Measurements from ENCODE around the gene NEB.

The NEB gene

DNA sequence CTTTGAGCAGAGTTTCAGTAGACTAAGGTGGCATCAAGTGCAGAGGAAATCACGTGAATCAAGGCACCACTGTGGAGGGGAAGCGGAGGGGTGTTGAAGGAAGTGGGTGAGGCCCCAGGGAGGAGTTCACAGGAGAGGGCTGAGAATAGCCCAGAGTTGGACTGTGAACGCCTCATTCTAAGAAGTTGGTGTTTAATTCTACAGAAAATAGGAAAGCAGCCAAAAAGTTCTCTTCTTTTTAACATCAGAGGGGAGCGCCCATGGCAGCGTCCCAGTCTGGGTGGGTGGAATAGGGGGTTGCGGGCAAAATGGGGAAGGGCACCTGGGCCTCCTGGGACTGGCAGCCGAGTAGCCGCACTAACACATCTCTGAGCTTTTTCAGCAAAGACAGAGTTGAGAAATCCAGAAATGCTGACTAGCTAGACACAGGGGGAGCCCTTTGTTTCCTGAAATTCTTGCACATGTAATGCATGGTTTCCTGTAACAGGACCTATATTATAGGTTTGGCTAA lies 97.0 kb downstream of the NEB start:
- Mint-ChIP-seq H3K4me3 (peak overlapping the region; percentile 53), H3K36me3 (peaks cover 18% of the 10 kb centered on the region), H3K9me3 (peaks cover 16% of the 10 kb centered on the region), H3K27me3 (no peaks in the 10 kb centered on the region), H3K4me1 (peaks cover 62% of the 10 kb centered on the region), H3K27ac (peak overlapping the region; percentile 96)
- DNase-seq: peak; percentile 83
- CTCF ChIA-PET: interaction anchor here (0.5 to 2.7 kb wide), 3 partner anchors 15 to 388 kb away, joined by 4 to 11 read pairs (median 5); no protein-coding TSS in a partner anchor

DNA sequence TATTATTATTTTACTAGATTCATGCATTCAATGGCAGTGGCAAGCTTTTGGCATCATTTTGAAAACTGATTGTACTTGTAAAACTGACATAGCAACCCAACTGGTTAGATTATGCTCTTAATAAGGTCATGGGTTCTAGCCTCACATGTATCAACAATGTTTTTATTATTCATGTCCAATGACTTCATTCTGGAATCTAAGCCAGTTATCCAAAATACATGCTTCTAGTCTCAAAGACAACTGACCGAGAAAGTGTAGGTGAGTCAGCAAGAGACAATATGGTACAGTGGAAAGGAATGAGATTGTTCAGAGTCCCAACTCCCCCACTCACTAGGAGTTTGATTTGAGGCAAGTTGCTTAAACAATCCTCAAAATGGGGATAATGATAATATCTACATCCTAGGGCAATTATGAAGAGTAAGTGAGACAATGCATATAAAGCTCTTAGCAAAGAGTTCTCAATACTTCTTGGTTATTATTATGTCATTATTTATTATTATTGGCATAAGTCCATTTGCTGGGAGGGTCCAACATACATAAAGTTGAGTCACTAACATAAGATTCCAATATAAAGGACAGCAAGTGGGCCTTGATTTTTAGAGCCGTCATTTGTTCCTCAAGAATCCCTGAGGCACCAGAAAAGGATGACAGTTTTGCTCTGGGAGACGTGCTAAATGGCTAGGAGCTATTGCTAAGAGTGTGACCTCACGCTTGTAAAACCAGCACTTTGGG lies 99.4 kb downstream of the NEB start:
- Mint-ChIP-seq H3K36me3 (peaks cover 15% of the 10 kb centered on the region), H3K27me3 (no peaks in the 10 kb centered on the region), H3K4me3 (no peak overlapping the region), H3K9me3 (peaks cover 16% of the 10 kb centered on the region), H3K4me1 (peaks cover 59% of the 10 kb centered on the region), H3K27ac (peak overlapping the region; percentile 49)
- no peak for DNase-seq
- CTCF ChIA-PET: no interaction called here

DNA sequence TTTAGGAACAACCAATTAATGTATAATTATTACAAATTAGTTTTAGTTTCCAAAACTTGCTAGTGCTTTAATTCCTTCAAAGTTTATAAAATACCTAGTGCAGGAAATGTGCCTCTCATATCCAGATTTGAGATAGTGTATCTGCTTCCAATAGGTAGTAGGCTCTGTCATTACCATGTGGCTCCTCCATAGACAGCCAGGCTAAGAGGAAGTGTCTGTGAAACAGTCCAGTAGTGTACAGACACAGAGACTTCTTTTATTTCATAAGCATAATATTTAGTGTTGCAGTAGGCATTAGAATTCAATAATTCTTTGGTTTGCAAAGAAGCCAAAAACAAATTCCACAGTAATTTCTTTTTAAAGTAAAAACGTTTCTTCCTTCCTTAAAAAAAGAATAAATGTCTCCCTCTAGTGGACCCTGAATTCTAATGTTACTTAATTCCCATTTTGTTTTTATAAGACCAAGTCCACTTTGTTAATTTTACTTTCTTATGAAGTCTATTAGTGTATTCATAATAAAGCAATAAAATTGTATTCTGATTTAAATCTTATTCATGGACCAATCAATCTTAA lies 101.2 kb downstream of the NEB start:
- Mint-ChIP-seq H3K36me3 (peaks cover 15% of the 10 kb centered on the region), H3K9me3 (peaks cover 16% of the 10 kb centered on the region), H3K27ac (no peak overlapping the region), H3K27me3 (no peaks in the 10 kb centered on the region), H3K4me3 (no peak overlapping the region), H3K4me1 (peaks cover 41% of the 10 kb centered on the region)
- CTCF ChIA-PET: no interaction called here
- DNase-seq: no peak

DNA sequence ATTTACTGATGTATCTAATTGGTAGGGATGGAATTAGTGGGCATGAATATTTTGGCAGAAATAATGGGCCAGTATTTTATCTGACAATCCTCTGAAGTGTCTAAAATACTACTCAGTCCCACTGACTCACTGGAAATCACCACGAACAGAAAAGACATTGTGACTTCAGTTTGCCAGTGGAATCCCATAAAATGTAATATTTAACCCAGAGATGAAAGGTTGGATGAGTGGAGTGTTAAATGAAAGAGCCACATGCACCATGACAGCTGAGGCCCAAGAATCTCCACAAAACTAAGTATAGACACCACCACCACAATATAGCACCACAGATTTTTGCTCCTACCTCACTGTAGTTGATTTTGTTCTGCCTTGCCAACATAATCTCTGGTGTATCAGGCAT lies 103.9 kb downstream of the NEB start:
- no peak overlapping the region for H3K4me3 Mint-ChIP-seq
- peaks cover 18% of the 10 kb centered on the region for H3K4me1 Mint-ChIP-seq
- no peaks in the 10 kb centered on the region for H3K27me3 Mint-ChIP-seq
- peaks cover 9% of the 10 kb centered on the region for H3K36me3 Mint-ChIP-seq
- DNase-seq: no peak
- no peak overlapping the region for H3K27ac Mint-ChIP-seq
- peaks cover 10% of the 10 kb centered on the region for H3K9me3 Mint-ChIP-seq
- CTCF ChIA-PET: no interaction called here

DNA sequence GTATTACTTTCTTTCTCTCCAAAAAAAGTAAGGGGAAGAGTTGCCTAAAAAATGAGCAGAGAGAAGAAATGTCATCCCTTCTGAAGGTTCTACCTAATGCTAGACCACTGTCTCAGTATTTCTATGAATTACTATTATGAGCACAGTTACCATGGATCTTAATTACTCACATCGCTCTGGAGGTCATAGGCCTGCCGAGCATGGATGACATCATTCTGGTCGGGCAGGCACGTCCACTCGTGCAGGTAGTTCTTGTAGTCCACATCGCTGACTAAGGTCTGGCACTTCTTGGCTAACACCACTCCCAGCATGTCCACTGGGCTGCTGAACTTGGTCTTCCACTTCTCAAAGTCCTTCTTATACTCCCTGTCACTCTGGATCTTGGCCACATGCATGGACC lies 106.9 kb downstream of the NEB start:
- Mint-ChIP-seq H3K27me3 (no peaks in the 10 kb centered on the region), H3K27ac (no peak overlapping the region), H3K4me1 (peaks cover 3% of the 10 kb centered on the region), H3K4me3 (no peak overlapping the region), H3K9me3 (no peaks in the 10 kb centered on the region), H3K36me3 (peaks cover 2% of the 10 kb centered on the region)
- no peak for DNase-seq
- CTCF ChIA-PET: no interaction called here

DNA sequence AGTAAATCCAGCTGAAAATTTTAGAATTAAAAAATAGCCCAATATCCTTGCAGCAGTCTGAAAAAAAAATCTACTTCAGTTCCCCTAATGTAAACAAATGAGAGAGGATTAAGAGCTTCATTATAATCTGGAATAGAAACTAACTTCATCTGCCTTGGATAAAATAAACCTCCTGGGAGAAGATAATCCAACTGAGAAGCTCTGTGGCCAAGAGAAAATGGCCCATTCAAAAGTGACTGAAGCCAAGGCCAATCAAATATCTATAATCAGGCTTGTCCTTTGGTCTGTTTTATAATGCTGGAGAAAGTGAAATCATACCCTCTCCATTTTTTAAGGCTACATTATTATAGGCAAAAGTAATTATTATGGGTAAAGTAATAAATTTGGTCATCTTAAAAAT lies 110.0 kb downstream of the NEB start:
- DNase-seq: no peak
- CTCF ChIA-PET: interaction anchor here (1.4 kb wide), 1 partner anchor 13 kb away, joined by 3 read pairs; no protein-coding TSS in a partner anchor
- H3K4me3 Mint-ChIP-seq: no peak overlapping the region
- H3K27ac Mint-ChIP-seq: no peak overlapping the region
- H3K4me1 Mint-ChIP-seq: no peaks in the 10 kb centered on the region
- H3K9me3 Mint-ChIP-seq: no peaks in the 10 kb centered on the region
- H3K36me3 Mint-ChIP-seq: peaks cover 2% of the 10 kb centered on the region
- H3K27me3 Mint-ChIP-seq: no peaks in the 10 kb centered on the region

DNA sequence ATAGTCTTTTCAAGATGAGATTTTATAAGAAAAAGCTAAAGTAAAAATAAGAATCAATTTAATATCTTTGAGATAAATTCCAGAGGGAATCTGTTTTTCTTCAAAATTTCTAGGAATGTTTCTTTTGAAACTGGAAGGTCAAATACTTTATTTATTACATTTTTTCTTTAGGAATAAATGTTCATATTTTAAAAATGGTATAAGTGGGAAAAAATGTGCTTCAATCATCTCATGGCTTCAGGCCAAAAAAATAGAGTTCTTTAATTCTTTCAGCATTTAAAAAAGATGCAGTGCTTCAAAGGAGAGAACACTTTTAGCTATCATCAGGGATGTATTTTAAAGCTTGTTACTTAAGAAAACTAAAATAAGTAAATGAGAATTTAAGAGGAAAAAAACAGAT lies 110.6 kb downstream of the NEB start:
- peaks cover 2% of the 10 kb centered on the region for H3K36me3 Mint-ChIP-seq

DNA sequence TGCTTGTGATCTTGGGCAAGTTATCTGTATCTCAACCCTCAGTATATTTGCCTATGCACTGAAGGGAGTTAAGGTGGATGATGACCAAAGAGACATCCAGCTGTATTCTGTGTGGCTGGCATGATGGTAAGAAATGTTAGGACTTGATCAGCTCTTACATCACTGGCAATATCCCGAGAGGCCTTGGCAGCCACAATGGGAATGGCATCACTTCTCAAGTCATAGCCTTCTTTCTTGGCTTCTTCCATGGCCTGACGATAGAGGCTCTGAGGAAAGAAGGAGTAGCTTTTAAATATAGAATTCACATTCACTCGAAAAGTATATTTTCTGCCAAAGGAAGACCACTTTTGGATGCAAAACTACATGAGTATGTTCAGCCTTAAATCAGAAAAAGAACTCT lies 113.5 kb downstream of the NEB start:
- CTCF ChIA-PET: interaction anchor here (0.7 kb wide), 1 partner anchor 278 kb away, joined by 3 read pairs; no protein-coding TSS in a partner anchor
- Mint-ChIP-seq H3K9me3 (no peaks in the 10 kb centered on the region), H3K27ac (no peak overlapping the region), H3K4me3 (no peak overlapping the region), H3K4me1 (no peaks in the 10 kb centered on the region), H3K36me3 (peaks cover 2% of the 10 kb centered on the region), H3K27me3 (no peaks in the 10 kb centered on the region)
- no peak for DNase-seq

More for the DNA sequence above, 110.6 kb downstream of the NEB start:
- Mint-ChIP-seq H3K4me1 (no peaks in the 10 kb centered on the region), H3K9me3 (no peaks in the 10 kb centered on the region), H3K27me3 (no peaks in the 10 kb centered on the region), H3K27ac (no peak overlapping the region), H3K4me3 (no peak overlapping the region)
- DNase-seq: no peak
- CTCF ChIA-PET: interaction anchor here (1.4 kb wide), 1 partner anchor 13 kb away, joined by 3 read pairs; no protein-coding TSS in a partner anchor

DNA sequence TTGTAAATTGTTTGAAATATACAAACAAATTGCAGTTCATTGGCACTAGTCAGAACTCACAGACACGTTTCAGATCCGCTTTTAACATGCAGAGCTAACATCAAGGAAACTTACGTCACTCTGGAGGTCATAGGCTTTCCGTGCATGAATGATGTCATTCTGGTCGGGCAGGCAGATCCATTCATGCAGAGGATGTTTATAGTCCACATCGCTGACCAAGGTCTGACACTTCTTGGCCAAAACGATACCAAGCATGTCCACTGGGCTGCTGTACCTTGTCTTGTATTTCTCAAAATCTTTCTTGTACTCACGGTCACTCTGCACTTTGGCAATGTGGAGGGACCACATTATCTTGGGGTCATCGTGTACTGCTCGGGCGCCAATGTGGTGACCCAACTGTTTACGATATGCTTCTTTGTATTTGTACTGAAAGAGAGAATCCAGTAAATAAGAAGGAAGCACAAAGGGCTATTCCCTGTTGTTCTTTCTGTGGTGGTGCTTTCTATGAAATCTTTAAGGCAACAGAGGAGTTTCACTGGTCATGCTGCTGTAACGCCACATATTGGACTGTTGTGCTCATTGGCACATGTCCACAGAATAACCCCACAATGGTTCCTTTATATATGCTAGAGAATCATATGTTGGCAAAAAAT lies 114.8 kb downstream of the NEB start:
- H3K9me3 Mint-ChIP-seq: no peaks in the 10 kb centered on the region
- no peak overlapping the region for H3K27ac Mint-ChIP-seq
- CTCF ChIA-PET: no interaction called here
- no peaks in the 10 kb centered on the region for H3K27me3 Mint-ChIP-seq
- H3K36me3 Mint-ChIP-seq: peaks cover 7% of the 10 kb centered on the region
- peaks cover 13% of the 10 kb centered on the region for H3K4me1 Mint-ChIP-seq
- no peak overlapping the region for H3K4me3 Mint-ChIP-seq
- DNase-seq: no peak

DNA sequence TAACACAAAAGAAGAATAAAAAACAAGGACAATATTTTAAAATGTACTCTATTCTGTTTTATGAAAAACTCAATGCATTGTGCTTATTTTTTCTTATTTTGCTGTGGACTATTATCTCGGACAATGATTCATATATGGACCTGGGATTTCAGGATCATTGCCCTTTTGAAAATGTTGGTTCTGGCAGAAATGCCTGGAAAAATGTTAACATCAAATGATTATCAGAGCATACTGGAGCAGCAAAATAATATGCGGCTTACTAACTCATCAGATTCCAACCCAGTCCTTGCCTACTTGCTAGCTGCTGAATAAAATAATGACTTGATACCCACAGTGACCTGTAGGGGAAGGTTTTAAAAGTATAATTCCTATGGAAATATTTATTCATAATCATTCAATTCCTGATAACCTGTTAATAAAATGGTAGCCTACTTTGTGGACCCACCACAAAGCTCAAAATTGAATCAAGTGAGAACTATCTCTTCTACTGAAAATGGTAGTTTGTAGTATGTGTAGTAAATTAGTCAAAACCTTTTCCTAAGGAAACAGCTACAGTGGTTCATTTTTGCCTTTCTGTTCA lies 117.4 kb downstream of the NEB start:
- Mint-ChIP-seq H3K4me1 (peaks cover 27% of the 10 kb centered on the region), H3K27ac (no peak overlapping the region), H3K27me3 (no peaks in the 10 kb centered on the region), H3K4me3 (no peak overlapping the region), H3K9me3 (peaks cover 2% of the 10 kb centered on the region), H3K36me3 (peaks cover 14% of the 10 kb centered on the region)
- no peak for DNase-seq
- CTCF ChIA-PET: no interaction called here

DNA sequence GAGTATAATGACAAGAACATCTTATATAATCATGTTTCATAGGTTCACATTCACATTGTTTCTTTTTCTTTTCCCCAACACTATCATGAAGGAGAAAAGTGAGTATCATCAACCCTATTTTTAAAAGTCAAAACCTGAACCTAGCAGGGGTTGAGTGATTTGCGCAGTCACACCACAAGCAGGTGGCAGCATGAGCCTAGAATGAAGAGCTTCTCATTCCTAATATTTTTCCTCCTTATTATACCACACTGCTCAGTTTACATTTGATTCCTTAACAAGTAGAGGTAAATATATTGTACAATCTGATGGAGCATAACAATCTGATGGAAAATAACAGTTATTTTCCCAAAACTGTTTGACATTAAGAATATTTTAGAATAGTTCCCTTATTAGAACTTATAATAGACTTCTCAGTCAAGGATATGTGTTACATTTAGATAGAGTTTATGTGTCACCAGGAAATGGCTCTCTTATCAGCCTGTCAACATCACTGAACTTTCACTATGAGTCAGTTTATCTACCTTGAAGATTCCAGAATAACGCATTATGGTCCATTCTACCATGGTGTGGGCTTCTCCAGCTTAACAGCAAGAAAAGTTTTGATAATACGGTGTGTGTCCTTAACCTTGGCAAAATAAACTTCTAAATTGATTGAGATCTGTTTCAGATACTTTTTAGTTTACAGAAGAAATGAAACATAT lies 119.5 kb downstream of the NEB start:
- peaks cover 2% of the 10 kb centered on the region for H3K9me3 Mint-ChIP-seq
- H3K27ac Mint-ChIP-seq: peak overlapping the region; percentile 1

DNA sequence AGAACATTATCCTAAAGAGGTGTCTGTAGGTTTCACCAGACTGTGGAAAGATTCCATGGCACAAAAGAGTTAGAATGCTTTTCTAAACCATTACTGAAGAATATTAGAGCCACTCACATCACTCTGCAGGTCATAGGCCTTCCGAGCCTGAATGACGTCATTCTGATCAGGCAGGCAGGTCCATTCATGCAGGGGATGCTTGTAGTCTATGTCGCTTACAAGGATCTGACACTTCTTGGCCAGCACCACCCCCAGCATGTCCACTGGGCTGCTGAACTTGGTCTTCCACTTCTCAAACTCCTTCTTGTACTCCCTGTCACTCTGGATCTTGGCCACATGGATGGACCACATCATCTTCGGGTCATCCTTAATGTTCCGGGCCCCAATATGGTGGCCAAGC lies 120.1 kb downstream of the NEB start:
- Mint-ChIP-seq H3K4me1 (peaks cover 27% of the 10 kb centered on the region), H3K36me3 (peaks cover 14% of the 10 kb centered on the region), H3K27me3 (no peaks in the 10 kb centered on the region), H3K4me3 (no peak overlapping the region), H3K27ac (no peak overlapping the region), H3K9me3 (peaks cover 2% of the 10 kb centered on the region)
- CTCF ChIA-PET: no interaction called here
- no peak for DNase-seq

More for the DNA sequence above, 119.5 kb downstream of the NEB start:
- CTCF ChIA-PET: no interaction called here
- H3K27me3 Mint-ChIP-seq: no peaks in the 10 kb centered on the region
- no peak for DNase-seq
- H3K4me3 Mint-ChIP-seq: no peak overlapping the region
- H3K4me1 Mint-ChIP-seq: peaks cover 27% of the 10 kb centered on the region
- H3K36me3 Mint-ChIP-seq: peaks cover 14% of the 10 kb centered on the region

DNA sequence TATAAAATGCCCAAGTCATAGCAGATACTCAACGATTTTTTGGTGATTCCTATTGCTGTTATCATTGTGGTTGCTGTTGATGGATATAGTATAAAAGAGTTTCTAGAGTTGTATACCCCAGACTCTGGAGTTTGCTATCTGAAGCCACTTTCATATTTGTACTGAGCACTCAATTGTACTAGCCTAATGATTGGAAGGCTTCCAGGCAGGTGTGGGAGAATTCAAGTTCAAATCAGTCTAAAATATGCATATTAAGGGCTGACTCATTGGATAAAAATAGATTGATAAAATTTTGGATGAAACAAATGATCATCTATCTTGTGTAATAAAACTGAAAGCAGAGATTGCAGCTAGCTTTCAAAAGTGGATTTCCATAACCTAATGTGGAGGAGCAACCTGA lies 122.9 kb downstream of the NEB start:
- H3K4me1 Mint-ChIP-seq: peaks cover 27% of the 10 kb centered on the region
- peaks cover 14% of the 10 kb centered on the region for H3K36me3 Mint-ChIP-seq
- H3K4me3 Mint-ChIP-seq: no peak overlapping the region
- H3K27ac Mint-ChIP-seq: no peak overlapping the region
- CTCF ChIA-PET: interaction anchor here (1.2 kb wide), 1 partner anchor 12 kb away, joined by 3 read pairs; no protein-coding TSS in a partner anchor
- H3K27me3 Mint-ChIP-seq: no peaks in the 10 kb centered on the region
- peaks cover 2% of the 10 kb centered on the region for H3K9me3 Mint-ChIP-seq
- no peak for DNase-seq

DNA sequence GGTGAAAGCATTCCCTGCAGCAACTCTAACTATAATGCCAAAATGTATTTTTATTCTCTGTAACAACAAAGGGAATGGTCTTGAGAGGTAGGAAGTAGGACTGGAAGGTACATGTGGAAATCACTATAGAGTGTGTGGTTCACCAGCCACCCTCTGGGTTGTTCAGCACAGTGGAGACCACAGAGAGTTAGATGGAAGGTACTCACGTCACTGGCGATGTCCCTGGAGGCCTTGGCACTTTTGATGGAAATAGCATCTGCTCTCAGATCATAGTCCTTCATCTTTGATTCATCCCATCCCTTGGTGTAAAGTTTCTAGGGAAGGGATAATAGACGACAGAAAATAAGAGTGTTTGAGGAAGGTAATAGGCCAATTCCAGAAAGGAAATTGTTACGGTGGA lies 124.0 kb downstream of the NEB start:
- CTCF ChIA-PET: interaction anchor here (1.2 kb wide), 1 partner anchor 13 kb away, joined by 3 read pairs; no protein-coding TSS in a partner anchor

More for the DNA sequence above, 124.0 kb downstream of the NEB start:
- Mint-ChIP-seq H3K4me3 (no peak overlapping the region), H3K27ac (no peak overlapping the region), H3K36me3 (peaks cover 13% of the 10 kb centered on the region), H3K4me1 (peaks cover 25% of the 10 kb centered on the region), H3K27me3 (no peaks in the 10 kb centered on the region), H3K9me3 (peaks cover 2% of the 10 kb centered on the region)
- no peak for DNase-seq
